Adrenal gland (tissue), 12 donors: ENCODE data around the gene ENG. TPM values are rescaled to one million over a fixed set of nuclear protein-coding genes. Genes with fewer than 3 reads are reported as not detected.

Source experiments
- DNase-seq, 7 donors: peaks; one replicate each; pipeline ENCODE4 v3.0.0-alpha.2; 2019 to 2020
- H3K27ac ChIP-seq, 5 donors: fragments of 200-600 bp; sonication (generic) in 4 of 5; 1 replicate in 3 of 5; 2 replicates in 2 of 5; pipeline versions ENCODE4 v1.5.1 to v1.8.0; 2016 to 2020; ENCODE audit warnings: mild to moderate bottlenecking in 1 of 5
- H3K27me3 ChIP-seq: fragments of 200-600 bp; 2 replicates; pipeline ENCODE4 v1.8.0; 2021
- H3K36me3 ChIP-seq, 2 donors: fragments of 200-600 bp; replicated peaks in 1 of 2; 1 replicate in 1 of 2; 2 replicates in 1 of 2; pipeline versions ENCODE4 v1.5.1 to v1.8.0; 2018 to 2022
- H3K4me1 ChIP-seq, 2 donors: fragments of 200-600 bp; replicated peaks in 1 of 2; 1 replicate in 1 of 2; 2 replicates in 1 of 2; pipeline versions ENCODE4 v1.5.1 to v1.8.0; 2018 to 2021
- H3K4me3 ChIP-seq, 4 donors: fragments of 200-600 bp; sonication (generic) in 3 of 4; one replicate each; pipeline ENCODE4 v1.5.1; 2016 to 2018
- H3K9me3 ChIP-seq, 3 donors: fragments of 200-600 bp; sonication (generic) in 1 of 3; replicated peaks in 1 of 3; 1 replicate in 2 of 3; 2 replicates in 1 of 3; pipeline versions ENCODE4 v1.5.1 to v1.8.0; 2016 to 2021
- POLR2A ChIP-seq, 2 donors: fragments of 450-650 bp; IDR thresholded peaks; one replicate each; pipeline ENCODE4 v1.6.1; 2017; ENCODE audit warnings: antibody characterized with exemption in 2 of 2, mild to moderate bottlenecking in 2 of 2, moderate library complexity in 1 of 2
- WGBS, 4 donors: extraction: QIAGEN DNeasy Blood & Tissue Kit in 2 of 4; methylation state at CpG; one replicate each; pipeline versions ENCODE4 v1.1.5 to v1.1.7; 2013 to 2017; 5-methylcytosine and 5-hydroxymethylcytosine counted together
- intact Hi-C, 2 donors: fragments of 100-400 bp; cut with DNase I; formaldehyde crosslinking; loops; one replicate each; pipeline versions ENCODE4 v1.14.1 to v1.15.0; 2022 to 2023
- polyA plus RNA-seq, 3 donors: library from polyadenylated mRNA; stranded (reverse); fragments of 200-250 nt in 2 of 3; fragments of 350-450 nt in 1 of 3; fragmentation: Illumina TruSeq in 1 of 3; extraction: RNeasy Lipid Tissue Mini Kit (QIAGEN cat#74804) in 1 of 3; gene quantifications; one replicate each; pipeline ENCODE4 v1.2.3, GENCODE V29; 2013 to 2014
- total RNA-seq, 9 donors: library from RNA; depleted of rRNA in 4 of 9; stranded (reverse); fragments of >200 nt in 4 of 9; fragments of 120-200 nt in 1 of 9; fragmentation: NEBNext Ultra II Directional in 1 of 9; extraction: Animal tissue kit (Norgen Biotek cat#: 25700) in 1 of 9; gene quantifications; one replicate each; pipeline versions ENCODE4 v1.1.0 to v1.2.4, GENCODE V29; 2013 to 2023
- TF ChIP-seq, protein P1 (sequence below), 6 experiments: fragments of 450-650 bp in 4 of 6; fragments of 200-600 bp in 2 of 6; sonication (generic) in 1 of 6; IDR thresholded peaks; 1 replicate in 5 of 6; 2 replicates in 1 of 6; pipeline versions ENCODE4 v1.5.1 to v1.8.0; 2016 to 2021; ENCODE audit warnings: antibody characterized with exemption in 6 of 6, mild to moderate bottlenecking in 2 of 6, moderate library complexity in 1 of 6
- donor health status: healthy with polysubstance abuse.
- donor health status: Bipolar disorder and iron deficiency.
- donor health status: DM: yes; HTN: yes; CAD: no.
- donor health status: DM: no; HTN: no; CAD: no.
- donor health status: DM: no; HTN: no; CAD: no.
- donor health status: DM: yes; HTN: yes; CAD: no.

The ENG gene
- total and polyA plus RNA-seq, 12 donors, result 4.3 to 214 (median 106) TPM

DNA sequence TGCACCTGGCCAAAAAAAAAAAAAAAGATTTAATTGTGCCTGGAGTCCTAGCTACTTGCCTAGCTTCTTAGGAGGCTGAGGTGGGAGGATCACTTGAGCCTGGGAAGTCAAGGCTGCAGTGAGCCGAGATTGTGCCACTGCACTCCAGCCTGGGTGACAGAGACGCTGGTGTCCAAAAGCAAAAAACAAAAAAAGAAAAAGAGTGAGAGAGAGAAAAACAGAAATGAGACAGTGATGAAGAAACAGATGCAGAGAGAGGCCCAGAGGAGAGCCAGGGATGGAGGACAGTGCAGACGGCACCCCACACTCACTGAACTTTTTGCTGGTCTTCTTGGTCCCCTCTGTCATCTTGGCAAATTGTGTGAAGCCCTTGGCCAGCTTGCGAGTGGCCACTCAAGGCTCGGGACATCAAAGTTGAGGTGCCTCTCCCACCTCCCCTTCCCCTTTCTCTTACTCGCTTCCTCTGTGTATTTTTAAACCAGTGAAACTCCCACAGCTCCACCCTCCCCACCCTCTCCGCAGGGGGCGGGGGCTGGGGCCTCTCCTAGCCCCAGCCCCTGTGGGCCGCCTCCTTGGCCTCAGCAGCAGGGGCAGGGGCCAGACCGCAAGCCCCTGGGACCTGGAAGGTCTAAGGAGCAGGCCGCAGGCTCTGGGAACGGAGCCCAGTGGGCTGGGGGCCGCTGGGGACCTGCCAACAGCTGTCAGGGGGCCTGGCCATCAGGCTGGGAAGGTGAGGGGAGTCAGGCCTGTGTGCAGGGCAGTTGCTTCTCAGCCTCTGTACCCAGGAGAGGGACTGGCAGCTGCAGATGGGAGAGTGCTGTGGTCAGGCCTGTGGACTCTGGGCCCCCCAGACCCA lies 76.0 kb downstream of the ENG start, which contains the start of gene SH2D3C:
SH2D3C (minus strand) TSS at position 387 of the 856 bp plus-strand sequence; CDS start at position 348, 39 bp downstream.
- TF ChIP-seq, protein P1, sequence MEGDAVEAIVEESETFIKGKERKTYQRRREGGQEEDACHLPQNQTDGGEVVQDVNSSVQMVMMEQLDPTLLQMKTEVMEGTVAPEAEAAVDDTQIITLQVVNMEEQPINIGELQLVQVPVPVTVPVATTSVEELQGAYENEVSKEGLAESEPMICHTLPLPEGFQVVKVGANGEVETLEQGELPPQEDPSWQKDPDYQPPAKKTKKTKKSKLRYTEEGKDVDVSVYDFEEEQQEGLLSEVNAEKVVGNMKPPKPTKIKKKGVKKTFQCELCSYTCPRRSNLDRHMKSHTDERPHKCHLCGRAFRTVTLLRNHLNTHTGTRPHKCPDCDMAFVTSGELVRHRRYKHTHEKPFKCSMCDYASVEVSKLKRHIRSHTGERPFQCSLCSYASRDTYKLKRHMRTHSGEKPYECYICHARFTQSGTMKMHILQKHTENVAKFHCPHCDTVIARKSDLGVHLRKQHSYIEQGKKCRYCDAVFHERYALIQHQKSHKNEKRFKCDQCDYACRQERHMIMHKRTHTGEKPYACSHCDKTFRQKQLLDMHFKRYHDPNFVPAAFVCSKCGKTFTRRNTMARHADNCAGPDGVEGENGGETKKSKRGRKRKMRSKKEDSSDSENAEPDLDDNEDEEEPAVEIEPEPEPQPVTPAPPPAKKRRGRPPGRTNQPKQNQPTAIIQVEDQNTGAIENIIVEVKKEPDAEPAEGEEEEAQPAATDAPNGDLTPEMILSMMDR (IDR thresholded peaks at IDR 0.05), result no peak
- TF ChIP-seq POLR2A (IDR thresholded peaks at IDR 0.05), result no peak
- DNase-seq, result no peak
- Histone ChIP-seq H3K4me3 (no peak within 1 kb of the TSS), H3K9me3 (no peaks in the 10 kb centered on the region), H3K27ac (peak within 1 kb of the TSS in 1 of 5 donors; percentile 33), H3K4me1 (no peaks in the 10 kb centered on the region), H3K27me3 (no peaks in the 10 kb centered on the region), H3K36me3 (no peaks in the 10 kb centered on the region)
- intact Hi-C loops, result no loop called here
- WGBS, 4 donors, result 49 to 58% (median 52%) methylated on average over 9 to 13 of the region's 13 CpGs

DNA sequence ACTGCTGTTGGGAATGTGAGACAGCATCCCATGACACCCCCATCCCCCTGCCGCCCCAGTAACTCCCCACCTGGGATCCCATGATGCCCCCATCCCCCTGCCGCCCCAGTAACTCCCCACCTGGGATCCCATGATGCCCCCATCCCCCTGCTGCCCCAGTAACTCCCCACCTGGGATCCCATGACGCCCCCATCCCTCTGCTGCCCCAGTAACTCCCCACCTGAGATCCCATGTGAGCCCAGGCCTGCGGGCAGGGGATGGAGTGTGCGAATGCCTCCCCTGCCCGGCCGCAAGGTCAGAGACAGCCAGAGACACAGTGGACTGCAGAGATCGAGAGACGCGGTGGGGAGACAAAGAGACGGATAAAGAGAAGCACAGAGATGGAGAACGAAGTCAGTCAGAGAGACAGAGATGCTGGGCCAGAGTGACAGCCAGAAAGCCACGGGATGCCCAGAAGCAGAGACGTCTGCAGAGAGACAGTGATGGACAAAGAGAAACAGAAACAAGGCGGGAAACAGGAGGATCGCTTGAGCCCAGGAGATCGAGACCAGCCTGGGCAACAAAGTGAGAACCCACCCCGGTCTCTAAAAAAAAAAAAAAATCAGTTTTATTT lies 77.0 kb downstream of the ENG start:
- no peak overlapping the region for H3K27ac ChIP-seq
- intact Hi-C loops, result no loop called here
- 68 to 72% (median 69%) methylated on average over 15 to 18 of the region's 18 CpGs for WGBS, 4 donors
- H3K4me1 ChIP-seq, result no peaks in the 10 kb centered on the region
- no peak overlapping the region for H3K4me3 ChIP-seq
- no peak for TF ChIP-seq POLR2A (IDR thresholded peaks at IDR 0.05)
- TF ChIP-seq, protein P1 (IDR thresholded peaks at IDR 0.05), result no peak
- no peaks in the 10 kb centered on the region for H3K36me3 ChIP-seq
- DNase-seq, result no peak
- H3K9me3 ChIP-seq, result no peaks in the 10 kb centered on the region
- H3K27me3 ChIP-seq, result no peaks in the 10 kb centered on the region

DNA sequence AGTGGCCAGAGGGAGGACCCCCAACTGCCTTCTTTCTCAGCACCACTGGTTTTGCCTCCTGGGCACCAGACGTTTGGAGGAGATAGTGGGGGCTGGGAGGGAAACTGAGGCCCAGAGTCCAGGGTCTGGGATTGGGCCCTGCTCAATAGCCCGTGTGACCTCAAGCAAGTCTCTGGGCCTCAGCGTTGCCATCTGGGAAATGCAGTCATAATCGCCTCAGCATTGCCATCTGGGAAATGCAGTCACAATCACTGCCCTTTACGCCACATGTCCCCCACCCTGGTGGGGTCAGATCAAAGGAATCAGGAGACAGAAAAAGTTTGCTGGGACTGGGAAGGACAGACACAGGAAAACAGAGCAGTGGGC lies 77.6 kb downstream of the ENG start:
- Histone ChIP-seq H3K27ac (no peak overlapping the region), H3K27me3 (no peaks in the 10 kb centered on the region), H3K4me1 (no peaks in the 10 kb centered on the region), H3K9me3 (no peaks in the 10 kb centered on the region), H3K4me3 (no peak overlapping the region), H3K36me3 (no peaks in the 10 kb centered on the region)
- TF ChIP-seq POLR2A (IDR thresholded peaks at IDR 0.05), result no peak
- TF ChIP-seq, protein P1 (IDR thresholded peaks at IDR 0.05), result no peak
- no peak for DNase-seq
- whole genome bisulfite sequencing, 4 donors, result 41 to 65% (median 57%) methylated on average over 5 of the region's 5 CpGs
- intact Hi-C loops, result no loop called here

DNA sequence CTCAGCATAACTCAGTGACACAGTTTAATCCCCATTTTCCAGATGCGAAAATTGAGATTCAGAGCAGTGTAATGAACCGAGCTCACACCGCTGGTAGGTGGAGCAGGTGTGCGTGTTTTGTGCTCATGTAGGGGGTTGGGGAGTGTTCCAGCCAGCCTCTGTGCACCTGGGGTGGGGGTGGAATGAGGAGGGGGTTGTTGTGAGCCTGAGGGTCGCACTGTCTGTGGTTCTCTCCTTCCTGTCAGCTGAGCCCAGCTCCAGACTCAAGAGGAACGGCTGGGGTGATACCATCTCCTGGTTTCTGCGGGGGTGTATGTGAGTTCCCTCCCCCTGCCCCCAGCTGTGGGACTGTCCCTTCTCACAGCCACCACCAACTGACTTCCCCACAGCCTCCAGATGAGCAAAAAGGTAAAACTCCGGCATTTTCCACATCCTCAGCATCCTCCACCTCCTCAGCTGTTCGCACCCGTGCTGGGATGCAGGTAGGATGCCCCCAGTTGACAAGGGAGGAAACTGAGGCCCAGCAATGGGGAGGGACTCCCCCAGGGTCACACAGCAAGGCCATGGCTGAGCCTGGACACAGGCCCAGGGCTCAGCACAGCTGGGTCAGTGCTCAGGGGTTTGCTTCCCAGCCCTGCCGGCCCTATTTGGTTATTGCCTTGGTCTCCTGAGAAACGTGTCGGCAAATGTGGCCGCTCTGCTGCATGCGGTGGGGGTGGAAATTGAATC lies 78.1 kb downstream of the ENG start:
- Histone ChIP-seq H3K4me1 (no peaks in the 10 kb centered on the region), H3K9me3 (no peaks in the 10 kb centered on the region), H3K4me3 (no peak overlapping the region), H3K27ac (no peak overlapping the region), H3K36me3 (no peaks in the 10 kb centered on the region), H3K27me3 (no peaks in the 10 kb centered on the region)
- intact Hi-C loops, result no loop called here
- WGBS, 4 donors, result 47 to 69% (median 55%) methylated on average over 9 to 15 of the region's 15 CpGs
- no peak for TF ChIP-seq POLR2A (IDR thresholded peaks at IDR 0.05)
- TF ChIP-seq, protein P1 (IDR thresholded peaks at IDR 0.05), result no peak
- peak in 1 of 7 donors; percentile 33 for DNase-seq
